GM19043 (cell line): Measurements from ENCODE around the gene ATP2B2.

Source experiments
- ATAC-seq: cut with Tn5 transposase; IDR thresholded peaks from one replicate; pipeline ENCODE4 v1.9.1; 2021; ENCODE audit warnings: low read depth; ENCODE audit not compliant: unreplicated experiment

ATP2B2 gene

GRCh38 chr3:10496121-10496863, 9.1 kb downstream of the ATP2B2 start:
- no peak for ATAC-seq

- ATAC-seq, result no peak
These were observed 9.8 kb downstream of the ATP2B2 start for GRCh38 chr3:10495614-10496013.

GRCh38 chr3:10495003-10495402, 10.4 kb downstream of the ATP2B2 start:
- ATAC-seq, result no peak

GRCh38 chr3:10494180-10494579, 11.2 kb downstream of the ATP2B2 start:
- no peak for ATAC-seq

- ATAC-seq, result no peak
These were observed 12.2 kb downstream of the ATP2B2 start for GRCh38 chr3:10493202-10493589.

- ATAC-seq, result no peak
These were observed 12.8 kb downstream of the ATP2B2 start for GRCh38 chr3:10492364-10493201.

GRCh38 chr3:10489746-10490483, 15.5 kb downstream of the ATP2B2 start:
- no peak for ATAC-seq

- no peak for ATAC-seq
These were observed 17.3 kb downstream of the ATP2B2 start for GRCh38 chr3:10487988-10488633.

GRCh38 chr3:10485806-10486205, 19.6 kb downstream of the ATP2B2 start:
- ATAC-seq, result no peak

- no peak for ATAC-seq
These were observed 20.0 kb downstream of the ATP2B2 start for GRCh38 chr3:10485380-10485779.

- no peak for ATAC-seq
These were observed 20.7 kb downstream of the ATP2B2 start for GRCh38 chr3:10484709-10485108.

- ATAC-seq, result no peak
These were observed 21.6 kb downstream of the ATP2B2 start for GRCh38 chr3:10483686-10484345.

- ATAC-seq, result no peak
These were observed 22.1 kb downstream of the ATP2B2 start for GRCh38 chr3:10483364-10483675.

GRCh38 chr3:10482631-10483363, 22.6 kb downstream of the ATP2B2 start:
- no peak for ATAC-seq

GRCh38 chr3:10480871-10481378, 24.5 kb downstream of the ATP2B2 start:
- ATAC-seq, result no peak

GRCh38 chr3:10479311-10479710, 26.1 kb downstream of the ATP2B2 start:
- no peak for ATAC-seq

- no peak for ATAC-seq
These were observed 29.4 kb downstream of the ATP2B2 start for GRCh38 chr3:10475983-10476382.

- ATAC-seq, result no peak
These were observed 30.5 kb downstream of the ATP2B2 start for GRCh38 chr3:10474847-10475246.

- no peak for ATAC-seq
These were observed 31.1 kb downstream of the ATP2B2 start for GRCh38 chr3:10474275-10474646.
